Pancreas (tissue), 10 donors: ENCODE measurements around the gene ZBTB44. TPM values are rescaled to one million over a fixed set of nuclear protein-coding genes. Genes with fewer than 3 reads are reported as not detected.

Source experiments
- ATAC-seq, 4 donors: fragments of 200-7000 bp; cut with Tn5 transposase; one replicate each; pipeline versions ENCODE4 v1.8.0 to v1.9.1; 2020; ENCODE audit warnings: mild to moderate bottlenecking in 4 of 4, moderate library complexity in 4 of 4
- DNase-seq, 6 donors: peaks; one replicate each; pipeline ENCODE4 v3.0.0-alpha.2; 2020
- FAIRE-seq: peaks from 2 replicates; lab custom pipeline; 2012; peaks lifted over from hg19 to GRCh38; lab: Jason Lieb, UNC
- H3K27ac ChIP-seq, 4 donors: fragments of 200-600 bp; sonication (generic); 1 replicate in 3 of 4; 2 replicates in 1 of 4; pipeline versions ENCODE4 v1.5.0 to v1.8.0; 2020
- H3K27me3 ChIP-seq, 4 donors: fragments of 200-600 bp; one replicate each; pipeline ENCODE4 v1.8.0; 2021
- H3K36me3 ChIP-seq, 3 donors: fragments of 200-600 bp; sonication (generic) in 1 of 3; one replicate each; pipeline versions ENCODE4 v1.5.0 to v1.8.0; 2020 to 2021
- H3K4me1 ChIP-seq, 3 donors: fragments of 200-600 bp; one replicate each; pipeline ENCODE4 v1.8.0; 2021
- H3K4me3 ChIP-seq, 4 donors: fragments of 200-600 bp; sonication (generic) in 2 of 4; one replicate each; pipeline versions ENCODE4 v1.5.0 to v1.8.0; 2020 to 2021
- H3K9me3 ChIP-seq, 4 donors: fragments of 200-600 bp; one replicate each; pipeline ENCODE4 v1.8.0; 2021
- CTCF ChIP-seq, 4 donors: fragments of 200-600 bp; sonication (generic) in 3 of 4; IDR thresholded peaks; one replicate each; pipeline versions ENCODE4 v1.5.0 to v1.8.0; 2021; ENCODE audit warnings: antibody characterized with exemption in 4 of 4
- WGBS, 2 donors: extraction: QIAGEN DNeasy Blood & Tissue Kit; methylation state at CpG; one replicate each; pipeline ENCODE4 v1.1.7; 2013; 5-methylcytosine and 5-hydroxymethylcytosine counted together
- intact Hi-C, 3 donors: fragments of 100-400 bp; cut with DNase I; formaldehyde crosslinking; loops; one replicate each; pipeline versions ENCODE4 v1.11.1 to v1.14.2; 2022
- polyA plus RNA-seq, 2 donors: library from polyadenylated mRNA; stranded (reverse); fragments of 200-250 nt; gene quantifications; one replicate each; pipeline ENCODE4 v1.2.3, GENCODE V29; 2013
- total RNA-seq, 6 donors: library from RNA; stranded (reverse); fragmentation: NEBNext Ultra II Directional in 4 of 6; extraction: Animal tissue kit (Norgen Biotek cat#: 25700) in 4 of 6; gene quantifications; one replicate each; pipeline versions ENCODE4 v1.2.1 to v1.2.4, GENCODE V29; 2021 to 2023
- donor health status: healthy with polysubstance abuse.
- donor health status: DM: no; HTN: no; CAD: no; lungs with moderate emphysema.
- donor health status: DM: no; HTN: no; CAD: no.
- donor health status: control.
- donor health status: control.
- donor health status: Bipolar disorder and iron deficiency.
- donor health status: DM: yes; HTN: yes; CAD: no.
- donor health status: DM: no; HTN: no; CAD: no.
- donor health status: DM: no; HTN: no; CAD: no.
- donor health status: DM: yes; HTN: yes; CAD: no.

Gene ZBTB44
- total and polyA plus RNA-seq, 8 donors: 6.4 to 31.1 (median 18.1) TPM

DNA sequence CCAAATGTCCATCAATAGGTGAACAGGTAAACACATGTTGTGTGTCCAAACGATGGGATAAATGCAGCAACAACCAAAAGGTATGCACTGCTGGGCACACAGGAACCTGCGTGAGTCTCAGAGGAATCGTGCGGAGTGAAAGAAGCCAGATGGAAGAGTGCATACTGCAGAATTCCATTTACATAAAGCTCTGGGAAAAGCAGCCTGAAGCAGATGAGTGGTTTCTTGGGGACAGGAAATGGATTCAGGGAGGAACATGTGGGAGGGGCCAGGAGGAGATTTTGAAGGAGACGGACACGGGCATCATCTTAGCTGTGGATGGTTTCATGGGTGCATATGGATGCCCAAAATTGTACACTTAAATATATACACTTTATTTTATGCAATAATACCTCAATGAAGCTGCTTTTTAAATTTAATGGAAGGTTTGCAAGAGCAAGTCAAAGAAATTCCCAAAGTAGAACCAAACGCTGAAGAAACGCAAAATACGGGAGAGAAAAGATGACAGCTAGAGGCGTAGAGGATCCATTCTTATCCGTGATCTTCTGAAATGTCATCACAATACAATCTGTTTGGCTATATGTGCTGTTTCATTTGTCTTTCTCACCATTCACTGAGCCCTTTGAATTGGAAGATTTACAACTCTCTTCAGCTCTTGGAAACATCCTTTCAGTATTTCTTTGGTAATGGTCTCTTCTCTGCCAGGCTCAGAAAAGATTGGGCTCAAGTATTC is 130.7 kb downstream of the ZBTB44 start:
- Histone ChIP-seq H3K36me3 (no peaks in the 10 kb centered on the region), H3K4me1 (peaks cover 31 to 33% (median 32%) of the 10 kb centered on the region in 3 donors)
- FAIRE-seq: no peak

GRCh38 chr11:130181295-130182272 is 133.1 kb downstream of the ZBTB44 start:
- peak overlapping the region; percentile 55 to 83 (median 78) for H3K27ac ChIP-seq
- WGBS, 2 donors: 11 to 13% methylated on average over 11 of the region's 11 CpGs
- ATAC-seq (peak; percentile 78 to 87 (median 79)), FAIRE-seq (peak; percentile 57), DNase-seq (peak in 4 of 6 donors; percentile 52 to 71 (median 66))
- intact Hi-C loops: no loop called here
- peak overlapping the region in 1 of 4 donors; percentile 8 for H3K4me3 ChIP-seq
- no peaks in the 10 kb centered on the region for H3K9me3 ChIP-seq
- H3K4me1 ChIP-seq: peaks cover 34 to 48% (median 47%) of the 10 kb centered on the region in 3 donors
- no peaks in the 10 kb centered on the region for H3K36me3 ChIP-seq
- H3K27me3 ChIP-seq: no peaks in the 10 kb centered on the region
- no peak for TF ChIP-seq CTCF (IDR thresholded peaks at IDR 0.05)

More for the DNA sequence above, 130.7 kb downstream of the ZBTB44 start:
- ATAC-seq (no peak), DNase-seq (no peak)
- Histone ChIP-seq H3K27me3 (no peaks in the 10 kb centered on the region), H3K27ac (no peak overlapping the region), H3K9me3 (no peaks in the 10 kb centered on the region), H3K4me3 (no peak overlapping the region)
- intact Hi-C loops: no loop called here
- TF ChIP-seq CTCF (IDR thresholded peaks at IDR 0.05): no peak
- WGBS, 2 donors: 87 to 88% methylated on average over 11 of the region's 11 CpGs

DNA sequence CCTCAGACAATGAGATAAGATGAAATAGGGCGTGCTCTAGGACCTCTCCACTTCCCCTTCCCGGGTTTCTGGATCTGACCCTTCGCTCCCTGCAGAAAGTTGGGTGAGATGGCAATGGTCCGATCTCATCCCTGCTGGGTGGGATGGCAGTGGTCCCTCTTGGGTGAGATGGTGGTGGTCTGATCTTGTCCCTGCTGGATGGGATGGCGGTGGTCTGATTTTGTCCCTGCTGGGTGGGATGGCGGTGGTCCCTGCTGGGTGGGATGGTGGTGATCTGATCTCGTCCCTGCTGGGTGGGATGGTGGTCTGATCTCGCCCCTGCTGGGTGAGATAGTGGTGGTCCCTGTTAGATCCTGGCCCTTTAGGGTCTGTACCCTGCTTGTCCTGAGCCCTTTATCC is 133.8 kb downstream of the ZBTB44 start:
- 65 to 73% methylated on average over 8 of the region's 8 CpGs for WGBS, 2 donors
- peak in 1 of 6 donors; percentile 31 for DNase-seq
- no peak for FAIRE-seq
- Histone ChIP-seq H3K9me3 (no peaks in the 10 kb centered on the region), H3K27ac (peak overlapping the region; percentile 53 to 83 (median 78)), H3K36me3 (no peaks in the 10 kb centered on the region), H3K4me1 (peaks cover 34 to 48% (median 47%) of the 10 kb centered on the region in 3 donors), H3K4me3 (no peak overlapping the region), H3K27me3 (no peaks in the 10 kb centered on the region)
- no peak for TF ChIP-seq CTCF (IDR thresholded peaks at IDR 0.05)
- intact Hi-C loops: no loop called here
- no peak for ATAC-seq

DNA sequence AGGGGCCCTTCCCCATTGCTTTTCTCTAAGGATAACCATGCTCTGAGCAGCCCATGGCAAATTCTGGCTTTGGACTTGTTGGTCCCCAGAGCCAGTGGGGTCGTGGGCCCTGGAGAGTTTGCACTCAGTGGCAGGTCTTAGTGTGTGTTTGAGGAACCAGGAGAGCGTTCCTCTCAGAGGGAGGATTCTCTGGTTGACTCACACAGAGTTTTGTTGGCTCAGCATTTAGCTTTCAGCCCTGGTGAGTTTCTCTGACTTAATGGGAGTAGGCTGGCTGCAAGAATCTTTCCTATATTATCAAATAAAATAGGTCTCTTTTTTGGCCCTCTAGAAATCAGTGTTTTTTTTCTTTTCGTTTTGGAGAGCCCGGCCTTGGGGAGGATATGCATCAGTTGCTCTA is 134.2 kb downstream of the ZBTB44 start:
- DNase-seq (peak in 1 of 6 donors; percentile 28), FAIRE-seq (no peak), ATAC-seq (peak in 3 of 4 donors; percentile 14 to 63 (median 18))
- intact Hi-C loops: no loop called here
- H3K9me3 ChIP-seq: no peaks in the 10 kb centered on the region
- H3K4me3 ChIP-seq: no peak overlapping the region
- H3K4me1 ChIP-seq: peaks cover 34 to 48% (median 47%) of the 10 kb centered on the region in 3 donors
- H3K36me3 ChIP-seq: no peaks in the 10 kb centered on the region
- H3K27me3 ChIP-seq: no peaks in the 10 kb centered on the region
- peak overlapping the region; percentile 53 to 83 (median 78) for H3K27ac ChIP-seq
- no peak for TF ChIP-seq CTCF (IDR thresholded peaks at IDR 0.05)
- 34 to 45% methylated on average over 4 of the region's 4 CpGs for WGBS, 2 donors
